GM12878 (cell line): Measurements from ENCODE around the gene PHC1. TPM values are rescaled to one million over a fixed set of nuclear protein-coding genes. Genes with fewer than 3 reads are reported as not detected.

Experiments used
- ATAC-seq: fragments of 200-7000 bp; cut with Tn5 transposase; 3 replicates; pipeline ENCODE4 v1.9.1; 2020; ENCODE audit warnings: mild to moderate bottlenecking, moderate library complexity
- BruUV-seq: library from RNA; stranded (reverse); fragments of 400-500 nt; replicated peaks from 2 replicates; lab custom pipeline; 2021; lab: Mats Ljungman, UMichigan
- CTCF ChIA-PET: fragments of 300-600 bp; sonication (Branson Sonifier 250); formaldehyde crosslinking; extraction: SDS; loops from one replicate; lab custom pipeline; 2021; ENCODE audit warnings: inconsistent platforms; lab: Yijun Ruan, JAX
- POLR2A ChIA-PET: fragments of 350-600 bp; formaldehyde crosslinking; extraction: SDS; loops from one replicate; lab custom pipeline; 2021; ENCODE audit warnings: inconsistent platforms; lab: Charles Lee
- RAD21 ChIA-PET: fragments of 300-600 bp; sonication (Branson Sonifier 250); formaldehyde crosslinking; loops from one replicate; lab custom pipeline; 2023; ENCODE audit warnings: antibody characterized with exemption; ENCODE audit not compliant: unreplicated experiment; lab: Charles Lee
- SMC1A ChIA-PET: fragments of 300-600 bp; sonication (Branson Sonifier 250); formaldehyde crosslinking; loops from one replicate; lab custom pipeline; 2023; ENCODE audit not compliant: unreplicated experiment, uncharacterized antibody; lab: Charles Lee
- DNase-seq: peaks from one replicate; pipeline ENCODE4 v3.0.0-alpha.2; 2011; ENCODE audit warnings: low read depth, low spot score
- FAIRE-seq: peaks from 3 replicates; lab custom pipeline; 2011; peaks lifted over from hg19 to GRCh38; lab: Jason Lieb, UNC
- H2AFZ ChIP-seq: 2 replicates; pipeline ENCODE4 v1.6.0; 2011; ENCODE audit warnings: low read depth, low read length, control low read depth; ENCODE audit not compliant: control insufficient read depth
- H3K27ac ChIP-seq: 2 replicates; pipeline ENCODE4 v1.5.1; 2011; ENCODE audit warnings: control low read depth; ENCODE audit not compliant: control insufficient read depth, insufficient read depth
- H3K27me3 ChIP-seq, 2 experiments: replicated peaks in 1 of 2; 2 replicates each; pipeline versions ENCODE4 v1.6.0 to v1.6.1; 2011; ENCODE audit warnings: low read length in 1 of 2; ENCODE audit not compliant: control insufficient read depth in 2 of 2, insufficient read depth in 2 of 2
- H3K36me3 ChIP-seq, 2 experiments: 2 replicates each; pipeline ENCODE4 v1.5.1; 2011; ENCODE audit warnings: low read length in 1 of 2; ENCODE audit not compliant: control insufficient read depth in 2 of 2, insufficient read depth in 2 of 2
- H3K4me1 ChIP-seq: 2 replicates; pipeline ENCODE4 v1.6.1; 2011; ENCODE audit warnings: mild to moderate bottlenecking, low read length, moderate library complexity, mixed read lengths; ENCODE audit not compliant: control insufficient read depth, insufficient read depth
- H3K4me2 ChIP-seq: 2 replicates; pipeline ENCODE4 v1.6.0; 2011; ENCODE audit warnings: control low read depth; ENCODE audit not compliant: control insufficient read depth, insufficient read depth
- H3K4me3 ChIP-seq: fragments of 200-600 bp; sonication (generic); 2 replicates; pipeline ENCODE4 v1.5.1; 2016
- H3K79me2 ChIP-seq: 2 replicates; pipeline ENCODE4 v1.6.0; 2011; ENCODE audit warnings: low read length; ENCODE audit not compliant: control insufficient read depth, insufficient read depth
- H3K9ac ChIP-seq: 2 replicates; pipeline ENCODE4 v1.8.0; 2011; ENCODE audit warnings: low read length, control low read depth, mixed read lengths; ENCODE audit not compliant: control insufficient read depth, insufficient read depth
- H3K9me3 ChIP-seq: replicated peaks from 3 replicates; pipeline ENCODE4 v1.5.1; 2011; ENCODE audit warnings: mild to moderate bottlenecking, low read length; ENCODE audit not compliant: control insufficient read depth, insufficient read depth
- H4K20me1 ChIP-seq: 2 replicates; pipeline ENCODE4 v1.6.0; 2011; ENCODE audit not compliant: control insufficient read depth, insufficient read depth
- BMI1 ChIP-seq: fragments of 450-650 bp; IDR thresholded peaks from 2 replicates; pipeline ENCODE4 v1.6.1; 2016; ENCODE audit warnings: mild to moderate bottlenecking, moderate library complexity, borderline replicate concordance
- BRCA1 ChIP-seq: IDR thresholded peaks from 2 replicates; pipeline ENCODE4 v1.6.1; 2011; ENCODE audit warnings: low read depth, low read length, improper control_type of control experiment
- JUND ChIP-seq: IDR thresholded peaks from 2 replicates; pipeline ENCODE4 v1.6.1; 2012; ENCODE audit warnings: low read depth, mild to moderate bottlenecking, low read length, improper control_type of control experiment, moderate library complexity
- KAT2A ChIP-seq: conservative IDR thresholded peaks from 2 replicates; pipeline ENCODE4 v1.6.1; 2011; ENCODE audit warnings: low read depth, low read length; ENCODE audit not compliant: control insufficient read depth
- KDM1A ChIP-seq: fragments of 200-600 bp; sonication (generic); IDR thresholded peaks from 2 replicates; pipeline ENCODE4 v1.6.1; 2016; ENCODE audit warnings: borderline replicate concordance
- NR2F1 ChIP-seq: fragments of 450-650 bp; conservative IDR thresholded peaks from 2 replicates; pipeline ENCODE4 v1.6.1; 2017; ENCODE audit warnings: mild to moderate bottlenecking
- POLR2AphosphoS2 ChIP-seq: IDR thresholded peaks from 2 replicates; pipeline ENCODE4 v1.6.1; 2011; ENCODE audit warnings: low read depth, mild to moderate bottlenecking, low read length, improper control_type of control experiment, moderate library complexity
- RB1 ChIP-seq: fragments of 450-650 bp; formaldehyde crosslinking; IDR thresholded peaks from 2 replicates; pipeline ENCODE4 v1.6.1; 2017; ENCODE audit warnings: mild to moderate bottlenecking, borderline replicate concordance
- SMAD1 ChIP-seq: fragments of 450-650 bp; IDR thresholded peaks from 2 replicates; pipeline ENCODE4 v1.6.1; 2018; ENCODE audit warnings: mild to moderate bottlenecking, low read depth; ENCODE audit not compliant: partially characterized antibody
- SMARCA5 ChIP-seq: fragments of 450-650 bp; IDR thresholded peaks from 2 replicates; pipeline ENCODE4 v1.6.1; 2017; ENCODE audit warnings: mild to moderate bottlenecking
- TCF12 ChIP-seq: IDR thresholded peaks from 2 replicates; pipeline ENCODE4 v1.6.1; 2011; ENCODE audit warnings: low read depth, mild to moderate bottlenecking, low read length
- YBX1 ChIP-seq: fragments of 450-650 bp; IDR thresholded peaks from 2 replicates; pipeline ENCODE4 v1.6.1; 2016; ENCODE audit warnings: antibody characterized with exemption
- WGBS: methylation state at CpG from one replicate; pipeline ENCODE4 v1.1.6; 2016; ENCODE audit warnings: low lambda C conversion rate; ENCODE audit not compliant: insufficient replicate concordance, insufficient coverage; ENCODE audit errors: missing lambda C conversion rate; 5-methylcytosine and 5-hydroxymethylcytosine counted together
- in situ Hi-C: fragments of 300-500 bp; cut with MboI; formaldehyde crosslinking; loops from 9 replicates; pipeline ENCODE4 v1.14.3; 2018; ENCODE audit warnings: mixed read lengths
- intact Hi-C: fragments of 100-400 bp; cut with micrococcal nuclease; formaldehyde crosslinking; loops from one replicate; pipeline ENCODE4 v1.14.2; 2022; ENCODE audit not compliant: unreplicated experiment
- polyA plus RNA-seq, 11 experiments: library from polyadenylated mRNA; depleted of rRNA in 4 of 11; unstranded in 6 of 11; stranded (reverse) in 5 of 11; fragments of >200 nt; fragmentation: Nextera tagmentation in 4 of 11; fragmentation: Illumina TruSeq in 1 of 11; extraction: Ambion mirVana in 4 of 11; extraction: Trizol in 1 of 11; gene quantifications; 1 replicate in 1 of 11; 2 replicates in 10 of 11; pipeline versions ENCODE4 v1.2.1 to v1.2.3, GENCODE V29; 2011 to 2016; ENCODE audit warnings: inconsistent platforms in 2 of 11, missing spikeins in 2 of 11, low read depth in 1 of 11
- total RNA-seq, 4 experiments: library from RNA; depleted of rRNA in 3 of 4; stranded (reverse); fragments of >200 nt in 3 of 4; fragmentation: Illumina TruSeq in 1 of 4; extraction: Trizol in 1 of 4; gene quantifications; 2 replicates each; pipeline versions ENCODE4 v1.2.1 to v1.2.3, GENCODE V29; 2013 to 2021
- TF ChIP-seq, protein P1 (sequence below): fragments of 450-650 bp; IDR thresholded peaks from 2 replicates; pipeline ENCODE4 v1.6.1; 2017; ENCODE audit warnings: antibody characterized with exemption, mild to moderate bottlenecking, moderate library complexity
- TF ChIP-seq, protein P2 (sequence below): IDR thresholded peaks from 2 replicates; pipeline ENCODE4 v1.6.1; 2012; ENCODE audit warnings: mild to moderate bottlenecking, low read depth, low read length
- TF ChIP-seq, protein P3 (sequence below): IDR thresholded peaks from 2 replicates; pipeline ENCODE4 v1.6.1; 2011; ENCODE audit warnings: low read depth, low read length, improper control_type of control experiment, borderline replicate concordance

The PHC1 gene
- total and polyA plus RNA-seq, 10 of the 15 experiments (the other 5 are each of a cell fraction or from before 2014, with no cell fraction given), result 0.50 to 16.3 (median 2.1) TPM

DNA sequence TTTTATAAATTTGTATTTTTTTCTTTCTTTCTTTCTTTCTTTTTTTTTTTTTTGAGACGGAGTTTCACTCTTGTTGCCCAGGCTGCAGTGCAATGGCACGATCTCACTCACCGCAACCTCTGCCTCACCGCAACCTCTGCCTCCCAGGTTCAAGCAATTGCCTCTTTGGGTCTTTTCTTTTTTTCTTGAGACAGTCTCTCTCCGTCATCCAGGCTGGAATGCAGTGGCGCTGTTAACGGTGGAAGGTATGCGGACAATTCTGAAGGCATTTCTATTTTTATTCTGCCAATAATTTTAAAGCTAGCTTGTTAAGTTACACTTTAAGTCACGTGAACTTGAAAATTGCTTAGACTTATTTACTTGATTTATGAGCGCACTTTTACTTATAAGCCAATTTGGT, 8.8 kb upstream of the PHC1 start:
- Histone ChIP-seq H3K9ac (no peak overlapping the region), H3K27me3 (no peaks in the 10 kb centered on the region), H3K4me1 (no peaks in the 10 kb centered on the region), H3K4me2 (no peak overlapping the region), H3K79me2 (no peaks in the 10 kb centered on the region), H2AFZ (no peak overlapping the region), H3K4me3 (no peak overlapping the region), H3K36me3 (no peaks in the 10 kb centered on the region), H3K27ac (no peak overlapping the region), H3K9me3 (no peaks in the 10 kb centered on the region; the same call in 2 of the 3 replicates), H4K20me1 (no peaks in the 10 kb centered on the region)
- TF ChIP-seq KDM1A, result no peak
- TF ChIP-seq KAT2A, result no peak
- no peak for TF ChIP-seq POLR2AphosphoS2
- no peak for TF ChIP-seq RB1
- no peak for TF ChIP-seq BMI1
- TF ChIP-seq, protein P1, sequence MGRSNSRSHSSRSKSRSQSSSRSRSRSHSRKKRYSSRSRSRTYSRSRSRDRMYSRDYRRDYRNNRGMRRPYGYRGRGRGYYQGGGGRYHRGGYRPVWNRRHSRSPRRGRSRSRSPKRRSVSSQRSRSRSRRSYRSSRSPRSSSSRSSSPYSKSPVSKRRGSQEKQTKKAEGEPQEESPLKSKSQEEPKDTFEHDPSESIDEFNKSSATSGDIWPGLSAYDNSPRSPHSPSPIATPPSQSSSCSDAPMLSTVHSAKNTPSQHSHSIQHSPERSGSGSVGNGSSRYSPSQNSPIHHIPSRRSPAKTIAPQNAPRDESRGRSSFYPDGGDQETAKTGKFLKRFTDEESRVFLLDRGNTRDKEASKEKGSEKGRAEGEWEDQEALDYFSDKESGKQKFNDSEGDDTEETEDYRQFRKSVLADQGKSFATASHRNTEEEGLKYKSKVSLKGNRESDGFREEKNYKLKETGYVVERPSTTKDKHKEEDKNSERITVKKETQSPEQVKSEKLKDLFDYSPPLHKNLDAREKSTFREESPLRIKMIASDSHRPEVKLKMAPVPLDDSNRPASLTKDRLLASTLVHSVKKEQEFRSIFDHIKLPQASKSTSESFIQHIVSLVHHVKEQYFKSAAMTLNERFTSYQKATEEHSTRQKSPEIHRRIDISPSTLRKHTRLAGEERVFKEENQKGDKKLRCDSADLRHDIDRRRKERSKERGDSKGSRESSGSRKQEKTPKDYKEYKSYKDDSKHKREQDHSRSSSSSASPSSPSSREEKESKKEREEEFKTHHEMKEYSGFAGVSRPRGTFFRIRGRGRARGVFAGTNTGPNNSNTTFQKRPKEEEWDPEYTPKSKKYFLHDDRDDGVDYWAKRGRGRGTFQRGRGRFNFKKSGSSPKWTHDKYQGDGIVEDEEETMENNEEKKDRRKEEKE, result no peak
- TF ChIP-seq NR2F1, result no peak
- no peak for TF ChIP-seq YBX1
- TF ChIP-seq, protein P2, sequence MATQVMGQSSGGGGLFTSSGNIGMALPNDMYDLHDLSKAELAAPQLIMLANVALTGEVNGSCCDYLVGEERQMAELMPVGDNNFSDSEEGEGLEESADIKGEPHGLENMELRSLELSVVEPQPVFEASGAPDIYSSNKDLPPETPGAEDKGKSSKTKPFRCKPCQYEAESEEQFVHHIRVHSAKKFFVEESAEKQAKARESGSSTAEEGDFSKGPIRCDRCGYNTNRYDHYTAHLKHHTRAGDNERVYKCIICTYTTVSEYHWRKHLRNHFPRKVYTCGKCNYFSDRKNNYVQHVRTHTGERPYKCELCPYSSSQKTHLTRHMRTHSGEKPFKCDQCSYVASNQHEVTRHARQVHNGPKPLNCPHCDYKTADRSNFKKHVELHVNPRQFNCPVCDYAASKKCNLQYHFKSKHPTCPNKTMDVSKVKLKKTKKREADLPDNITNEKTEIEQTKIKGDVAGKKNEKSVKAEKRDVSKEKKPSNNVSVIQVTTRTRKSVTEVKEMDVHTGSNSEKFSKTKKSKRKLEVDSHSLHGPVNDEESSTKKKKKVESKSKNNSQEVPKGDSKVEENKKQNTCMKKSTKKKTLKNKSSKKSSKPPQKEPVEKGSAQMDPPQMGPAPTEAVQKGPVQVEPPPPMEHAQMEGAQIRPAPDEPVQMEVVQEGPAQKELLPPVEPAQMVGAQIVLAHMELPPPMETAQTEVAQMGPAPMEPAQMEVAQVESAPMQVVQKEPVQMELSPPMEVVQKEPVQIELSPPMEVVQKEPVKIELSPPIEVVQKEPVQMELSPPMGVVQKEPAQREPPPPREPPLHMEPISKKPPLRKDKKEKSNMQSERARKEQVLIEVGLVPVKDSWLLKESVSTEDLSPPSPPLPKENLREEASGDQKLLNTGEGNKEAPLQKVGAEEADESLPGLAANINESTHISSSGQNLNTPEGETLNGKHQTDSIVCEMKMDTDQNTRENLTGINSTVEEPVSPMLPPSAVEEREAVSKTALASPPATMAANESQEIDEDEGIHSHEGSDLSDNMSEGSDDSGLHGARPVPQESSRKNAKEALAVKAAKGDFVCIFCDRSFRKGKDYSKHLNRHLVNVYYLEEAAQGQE, result no peak
- TF ChIP-seq, protein P3, sequence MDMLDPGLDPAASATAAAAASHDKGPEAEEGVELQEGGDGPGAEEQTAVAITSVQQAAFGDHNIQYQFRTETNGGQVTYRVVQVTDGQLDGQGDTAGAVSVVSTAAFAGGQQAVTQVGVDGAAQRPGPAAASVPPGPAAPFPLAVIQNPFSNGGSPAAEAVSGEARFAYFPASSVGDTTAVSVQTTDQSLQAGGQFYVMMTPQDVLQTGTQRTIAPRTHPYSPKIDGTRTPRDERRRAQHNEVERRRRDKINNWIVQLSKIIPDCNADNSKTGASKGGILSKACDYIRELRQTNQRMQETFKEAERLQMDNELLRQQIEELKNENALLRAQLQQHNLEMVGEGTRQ, result no peak
- no peak for TF ChIP-seq SMAD1
- no peak for TF ChIP-seq BRCA1
- no peak for TF ChIP-seq TCF12
- no peak for TF ChIP-seq SMARCA5
- TF ChIP-seq JUND, result no peak
- ChIA-PET CTCF (interaction anchor here (1.0 kb wide), 1 partner anchor 143 kb away, joined by 3 read pairs; no protein-coding TSS in a partner anchor), SMC1A (no interaction called here), POLR2A (no interaction called here), RAD21 (no interaction called here)
- in situ Hi-C loops (no loop called here), intact Hi-C loops (no loop called here)
- FAIRE-seq (no peak), DNase-seq (no peak), ATAC-seq (no peak)
- BruUV-seq, result no TSS peak
- WGBS, result 86% methylated on average over 6 of the region's 10 CpGs
